Caco-2 (cell line): Measurements from ENCODE around the gene DRGX. TPM values are rescaled to one million over a fixed set of nuclear protein-coding genes. Genes with fewer than 3 reads are reported as not detected.

ENCODE experiments used
- BruUV-seq: library from RNA; stranded (reverse); fragments of 400-500 nt; replicated peaks from 2 replicates; lab custom pipeline; 2021; lab: Mats Ljungman, UMichigan
- CTCF ChIA-PET: fragments of 300-600 bp; sonication (Branson Sonifier 250); formaldehyde crosslinking; loops from one replicate; lab custom pipeline; 2022; ENCODE audit warnings: antibody characterized with exemption; lab: Charles Lee
- POLR2A ChIA-PET: fragments of 300-600 bp; sonication (Branson Sonifier 250); formaldehyde crosslinking; loops from one replicate; lab custom pipeline; 2022; ENCODE audit warnings: antibody characterized with exemption; lab: Charles Lee
- DNase-seq, 2 experiments: peaks; one replicate each; pipeline versions ENCODE4 v3.0.0 to v3.0.0-alpha.2; 2020 to 2022
- H3K27me3 ChIP-seq: replicated peaks from 2 replicates; pipeline ENCODE4 v1.6.0; 2011; ENCODE audit warnings: low read length; ENCODE audit not compliant: control insufficient read depth, insufficient read depth
- H3K36me3 ChIP-seq: 2 replicates; pipeline ENCODE4 v1.5.1; 2011; ENCODE audit warnings: low read length; ENCODE audit not compliant: control insufficient read depth, insufficient read depth
- H3K4me1 ChIP-seq: fragments of 250-450 bp; sonication (Bioruptor Pico); 2 replicates; pipeline ENCODE4 v1.5.1; 2020; ENCODE audit warnings: mild to moderate bottlenecking
- H3K4me3 ChIP-seq: 2 replicates; pipeline ENCODE4 v1.5.1; 2011; ENCODE audit warnings: low read depth, mild to moderate bottlenecking, control low read depth, low read length
- H3K9me3 ChIP-seq: fragments of 250-450 bp; sonication (Bioruptor Pico); 2 replicates; pipeline ENCODE4 v1.5.1; 2020; ENCODE audit warnings: mild to moderate bottlenecking, moderate library complexity
- H3K27ac Mint-ChIP-seq: one replicate; pipeline ENCODE4 v1.8.0; 2022; ENCODE audit warnings: mixed read lengths; ENCODE audit not compliant: unreplicated experiment
- H3K27me3 Mint-ChIP-seq: one replicate; pipeline ENCODE4 v1.8.0; 2022; ENCODE audit warnings: mixed read lengths; ENCODE audit not compliant: insufficient read depth, unreplicated experiment
- H3K36me3 Mint-ChIP-seq: one replicate; pipeline ENCODE4 v1.8.0; 2022; ENCODE audit warnings: mild to moderate bottlenecking, mixed read lengths; ENCODE audit not compliant: insufficient read depth, unreplicated experiment
- H3K4me1 Mint-ChIP-seq: one replicate; pipeline ENCODE4 v1.8.0; 2022; ENCODE audit warnings: low read depth, mixed read lengths; ENCODE audit not compliant: unreplicated experiment
- H3K4me3 Mint-ChIP-seq: one replicate; pipeline ENCODE4 v1.8.0; 2022; ENCODE audit warnings: mild to moderate bottlenecking, moderate library complexity, mixed read lengths; ENCODE audit not compliant: unreplicated experiment
- H3K9me3 Mint-ChIP-seq: one replicate; pipeline ENCODE4 v1.8.0; 2022; ENCODE audit warnings: mixed read lengths; ENCODE audit not compliant: unreplicated experiment
- CTCF ChIP-seq, 2 experiments: fragments of 200-600 bp in 1 of 2; IDR thresholded peaks; 1 replicate in 1 of 2; 2 replicates in 1 of 2; pipeline versions ENCODE4 v1.5.1 to v1.8.0; 2011 to 2022; ENCODE audit warnings: antibody characterized with exemption in 1 of 2, control low read depth in 1 of 2, inconsistent platforms in 1 of 2, low read depth in 1 of 2, low read length in 1 of 2, mild to moderate bottlenecking in 1 of 2, moderate library complexity in 1 of 2; ENCODE audit not compliant: insufficient read depth in 1 of 2, severe bottlenecking in 1 of 2, unreplicated experiment in 1 of 2
- intact Hi-C: fragments of 100-400 bp; cut with micrococcal nuclease; formaldehyde crosslinking; loops from one replicate; pipeline ENCODE4 v1.10.0; 2022; ENCODE audit not compliant: unreplicated experiment
- total RNA-seq: library from RNA; stranded (reverse); gene quantifications from 2 replicates; pipeline ENCODE4 v1.2.3, GENCODE V29; 2022

The DRGX gene
- total RNA-seq, 1 experiment from 2014 or later, result not detected

GRCh38 chr10:49344840-49345239, 51.0 kb downstream of the DRGX start:
- no peak overlapping the region for H3K4me3 ChIP-seq
- no peak overlapping the region for H3K27ac Mint-ChIP-seq
- H3K9me3 Mint-ChIP-seq, result no peaks in the 10 kb centered on the region
- no peaks in the 10 kb centered on the region; the same call in 1 of the 2 replicates for H3K27me3 ChIP-seq
- H3K4me1 Mint-ChIP-seq, result no peaks in the 10 kb centered on the region
- POLR2A ChIA-PET, result no interaction called here
- no peak for TF ChIP-seq CTCF (IDR thresholded peaks at IDR 0.05; ENCODE audit: insufficient read depth in 1 of 2, low read depth in 1 of 2, low read length in 1 of 2, severe bottlenecking in 1 of 2, unreplicated experiment in 1 of 2)
- intact Hi-C loops, result no loop called here
- no TSS peak for BruUV-seq
- H3K4me1 ChIP-seq, result no peaks in the 10 kb centered on the region
- peaks cover 26% of the 10 kb centered on the region for H3K27me3 Mint-ChIP-seq
- H3K9me3 ChIP-seq, result 0 out of 2 replicates have a peak, but pooled peaks cover 3% of the 10 kb centered on the region
- CTCF ChIA-PET, result no interaction called here
- no peak overlapping the region for H3K4me3 Mint-ChIP-seq
- no peaks in the 10 kb centered on the region for H3K36me3 ChIP-seq
- no peak for DNase-seq
- H3K36me3 Mint-ChIP-seq, result no peaks in the 10 kb centered on the region

- BruUV-seq, result no TSS peak
- intact Hi-C loops, result no loop called here
- CTCF ChIA-PET, result no interaction called here
Observed at GRCh38 chr10:49338604-49339003, 57.3 kb downstream of the DRGX start.

GRCh38 chr10:49335364-49335972, 60.4 kb downstream of the DRGX start:
- ChIA-PET POLR2A (no interaction called here), CTCF (no interaction called here)
- Histone ChIP-seq H3K4me1 (no peaks in the 10 kb centered on the region), H3K27me3 (no peaks in the 10 kb centered on the region), H3K4me3 (no peak overlapping the region), H3K36me3 (no peaks in the 10 kb centered on the region), H3K9me3 (0 out of 2 replicates have a peak, but pooled peaks cover 2% of the 10 kb centered on the region)
- H3K4me1 Mint-ChIP-seq, result no peaks in the 10 kb centered on the region
- BruUV-seq, result no TSS peak
- DNase-seq, result no peak
- peaks cover 14% of the 10 kb centered on the region for H3K9me3 Mint-ChIP-seq
- no peak for TF ChIP-seq CTCF (IDR thresholded peaks at IDR 0.05; ENCODE audit: insufficient read depth in 1 of 2, low read depth in 1 of 2, low read length in 1 of 2, severe bottlenecking in 1 of 2, unreplicated experiment in 1 of 2)
- no peak overlapping the region for H3K4me3 Mint-ChIP-seq
- no peak overlapping the region for H3K27ac Mint-ChIP-seq
- H3K36me3 Mint-ChIP-seq, result no peaks in the 10 kb centered on the region
- intact Hi-C loops, result no loop called here
- H3K27me3 Mint-ChIP-seq, result peaks cover 23% of the 10 kb centered on the region

More at GRCh38 chr10:49338604-49339003, 57.3 kb downstream of the DRGX start:
- Histone ChIP-seq H3K4me1 (no peaks in the 10 kb centered on the region), H3K27me3 (no peaks in the 10 kb centered on the region), H3K9me3 (0 out of 2 replicates have a peak, but pooled peaks cover 3% of the 10 kb centered on the region), H3K36me3 (no peaks in the 10 kb centered on the region), H3K4me3 (no peak overlapping the region)
- no peak overlapping the region for H3K27ac Mint-ChIP-seq
- H3K36me3 Mint-ChIP-seq, result no peaks in the 10 kb centered on the region
- no peak overlapping the region for H3K4me3 Mint-ChIP-seq
- DNase-seq, result no peak
- peaks cover 14% of the 10 kb centered on the region for H3K9me3 Mint-ChIP-seq
- peaks cover 28% of the 10 kb centered on the region for H3K27me3 Mint-ChIP-seq
- no peak for TF ChIP-seq CTCF (IDR thresholded peaks at IDR 0.05; ENCODE audit: insufficient read depth in 1 of 2, low read depth in 1 of 2, low read length in 1 of 2, severe bottlenecking in 1 of 2, unreplicated experiment in 1 of 2)
- POLR2A ChIA-PET, result no interaction called here
- no peaks in the 10 kb centered on the region for H3K4me1 Mint-ChIP-seq
